Vagina (tissue), 2 donors: ENCODE measurements around the gene TULP4. TPM values are rescaled to one million over a fixed set of nuclear protein-coding genes. Genes with fewer than 3 reads are reported as not detected.

Experiments
- DNase-seq, 2 donors: peaks; one replicate each; pipeline ENCODE4 v3.0.0-alpha.2; 2017; ENCODE audit errors: extremely low spot score in 2 of 2
- H3K27ac ChIP-seq: fragments of 200-600 bp; sonication (generic); one replicate; pipeline ENCODE4 v1.5.1; 2019
- H3K27me3 ChIP-seq: fragments of 200-600 bp; sonication (generic); one replicate; pipeline ENCODE4 v1.5.1; 2019
- H3K36me3 ChIP-seq, 2 donors: fragments of 200-600 bp; sonication (generic); one replicate each; pipeline ENCODE4 v1.5.1; 2017 to 2019
- H3K4me1 ChIP-seq: fragments of 200-600 bp; sonication (generic); one replicate; pipeline ENCODE4 v1.5.1; 2019
- H3K4me3 ChIP-seq, 2 donors: fragments of 200-600 bp; sonication (generic); 1 replicate in 1 of 2; 2 replicates in 1 of 2; pipeline ENCODE4 v1.5.1; 2016 to 2019
- H3K9me3 ChIP-seq: fragments of 200-600 bp; sonication (generic); one replicate; pipeline ENCODE4 v1.5.1; 2019
- POLR2A ChIP-seq, 2 donors: fragments of 450-650 bp; IDR thresholded peaks; one replicate each; pipeline ENCODE4 v1.6.1; 2017; ENCODE audit warnings: antibody characterized with exemption in 2 of 2, mild to moderate bottlenecking in 2 of 2, moderate library complexity in 2 of 2
- POLR2AphosphoS5 ChIP-seq, 2 donors: sonication (generic); formaldehyde crosslinking; IDR thresholded peaks; one replicate each; pipeline ENCODE4 v1.9.0; 2017; ENCODE audit warnings: antibody characterized with exemption in 2 of 2, mild to moderate bottlenecking in 2 of 2, low read depth in 1 of 2; ENCODE audit not compliant: insufficient read depth in 1 of 2
- intact Hi-C: fragments of 100-400 bp; cut with DNase I; formaldehyde crosslinking; loops from one replicate; pipeline ENCODE4 v1.15.1; 2023
- total RNA-seq: library from RNA; depleted of rRNA; stranded (reverse); fragments of >200 nt; gene quantifications from one replicate; pipeline ENCODE4 v1.2.3, GENCODE V29; 2016
- TF ChIP-seq, protein P1 (sequence below), 3 experiments: fragments of 450-650 bp in 2 of 3; fragments of 200-600 bp in 1 of 3; sonication (generic) in 1 of 3; IDR thresholded peaks; one replicate each; pipeline ENCODE4 v1.5.1; 2017 to 2019; ENCODE audit warnings: antibody characterized with exemption in 3 of 3, mild to moderate bottlenecking in 2 of 3, moderate library complexity in 2 of 3

TULP4 gene
- total RNA-seq, 1 donor from 2014 or later, result 79.8 TPM

DNA sequence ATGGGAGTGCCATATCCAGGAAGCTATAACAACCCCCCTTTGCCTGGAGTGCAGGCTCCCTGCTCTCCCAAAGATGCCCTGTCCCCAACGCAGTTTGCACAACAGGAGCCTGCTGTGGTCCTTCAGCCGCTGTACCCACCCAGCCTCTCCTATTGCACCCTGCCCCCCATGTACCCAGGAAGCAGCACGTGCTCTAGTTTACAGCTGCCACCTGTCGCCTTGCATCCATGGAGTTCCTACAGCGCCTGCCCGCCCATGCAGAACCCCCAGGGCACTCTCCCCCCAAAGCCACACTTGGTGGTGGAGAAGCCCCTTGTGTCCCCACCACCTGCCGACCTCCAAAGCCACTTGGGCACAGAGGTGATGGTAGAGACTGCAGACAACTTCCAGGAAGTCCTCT lies 191.0 kb downstream of the TULP4 start:
- peaks cover 13% of the 10 kb centered on the region for H3K4me1 ChIP-seq
- H3K36me3 ChIP-seq, result peaks cover 0 to 14% of the 10 kb centered on the region in 2 donors
- DNase-seq, result no peak
- no peak overlapping the region for H3K27ac ChIP-seq
- no peaks in the 10 kb centered on the region for H3K27me3 ChIP-seq
- TF ChIP-seq POLR2A (IDR thresholded peaks at IDR 0.05) (no peak), POLR2AphosphoS5 (IDR thresholded peaks at IDR 0.05; ENCODE audit: insufficient read depth in 1 of 2, low read depth in 1 of 2) (no peak)
- TF ChIP-seq, protein P1, sequence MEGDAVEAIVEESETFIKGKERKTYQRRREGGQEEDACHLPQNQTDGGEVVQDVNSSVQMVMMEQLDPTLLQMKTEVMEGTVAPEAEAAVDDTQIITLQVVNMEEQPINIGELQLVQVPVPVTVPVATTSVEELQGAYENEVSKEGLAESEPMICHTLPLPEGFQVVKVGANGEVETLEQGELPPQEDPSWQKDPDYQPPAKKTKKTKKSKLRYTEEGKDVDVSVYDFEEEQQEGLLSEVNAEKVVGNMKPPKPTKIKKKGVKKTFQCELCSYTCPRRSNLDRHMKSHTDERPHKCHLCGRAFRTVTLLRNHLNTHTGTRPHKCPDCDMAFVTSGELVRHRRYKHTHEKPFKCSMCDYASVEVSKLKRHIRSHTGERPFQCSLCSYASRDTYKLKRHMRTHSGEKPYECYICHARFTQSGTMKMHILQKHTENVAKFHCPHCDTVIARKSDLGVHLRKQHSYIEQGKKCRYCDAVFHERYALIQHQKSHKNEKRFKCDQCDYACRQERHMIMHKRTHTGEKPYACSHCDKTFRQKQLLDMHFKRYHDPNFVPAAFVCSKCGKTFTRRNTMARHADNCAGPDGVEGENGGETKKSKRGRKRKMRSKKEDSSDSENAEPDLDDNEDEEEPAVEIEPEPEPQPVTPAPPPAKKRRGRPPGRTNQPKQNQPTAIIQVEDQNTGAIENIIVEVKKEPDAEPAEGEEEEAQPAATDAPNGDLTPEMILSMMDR (IDR thresholded peaks at IDR 0.05), result no peak
- H3K9me3 ChIP-seq, result no peaks in the 10 kb centered on the region
- no peak overlapping the region for H3K4me3 ChIP-seq
- intact Hi-C loops, result no loop called here

DNA sequence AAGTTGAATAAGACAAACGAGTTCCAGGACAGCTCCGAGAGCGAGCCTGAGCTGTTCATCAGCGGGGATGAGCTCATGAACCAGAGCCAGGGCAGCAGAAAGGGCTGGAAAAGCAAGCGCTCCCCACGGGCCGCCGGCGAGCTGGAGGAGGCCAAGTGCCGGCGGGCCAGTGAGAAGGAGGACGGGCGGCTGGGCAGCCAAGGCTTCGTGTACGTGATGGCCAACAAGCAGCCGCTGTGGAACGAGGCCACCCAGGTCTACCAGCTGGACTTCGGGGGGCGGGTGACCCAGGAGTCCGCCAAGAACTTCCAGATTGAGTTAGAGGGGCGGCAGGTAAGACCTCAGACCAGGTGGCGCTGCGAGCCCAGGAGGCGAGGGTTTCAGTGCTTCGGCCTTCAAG lies 191.6 kb downstream of the TULP4 start:
- H3K27ac ChIP-seq, result no peak overlapping the region
- no peaks in the 10 kb centered on the region for H3K9me3 ChIP-seq
- TF ChIP-seq, protein P1 (IDR thresholded peaks at IDR 0.05), result no peak
- TF ChIP-seq POLR2AphosphoS5 (IDR thresholded peaks at IDR 0.05; ENCODE audit: insufficient read depth in 1 of 2, low read depth in 1 of 2) (no peak), POLR2A (IDR thresholded peaks at IDR 0.05) (no peak)
- H3K4me1 ChIP-seq, result peaks cover 13% of the 10 kb centered on the region
- H3K36me3 ChIP-seq, result peaks cover 0 to 13% of the 10 kb centered on the region in 2 donors
- no peaks in the 10 kb centered on the region for H3K27me3 ChIP-seq
- no peak for DNase-seq
- no peak overlapping the region for H3K4me3 ChIP-seq
- intact Hi-C loops, result no loop called here

DNA sequence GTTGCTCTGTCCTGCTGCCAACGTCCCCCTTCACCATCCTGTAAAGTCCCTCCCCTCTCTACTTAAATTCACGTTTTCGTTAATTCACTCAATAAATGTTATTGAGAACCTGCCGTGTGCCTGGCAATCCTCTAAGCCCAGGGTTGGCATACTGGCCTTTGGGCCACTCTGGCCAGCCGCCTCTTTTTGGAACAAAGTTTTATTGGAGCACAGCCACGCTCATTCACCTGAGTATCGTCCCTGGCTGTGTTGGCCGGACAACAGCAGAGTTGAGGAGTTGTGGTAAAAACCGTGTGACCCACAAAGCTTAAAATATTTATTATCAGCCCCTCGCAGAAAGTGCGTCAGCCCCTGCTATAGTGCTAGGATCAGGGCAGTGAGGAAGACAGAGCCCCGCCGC lies 192.9 kb downstream of the TULP4 start:
- Histone ChIP-seq H3K27me3 (no peaks in the 10 kb centered on the region), H3K27ac (no peak overlapping the region), H3K4me3 (no peak overlapping the region), H3K4me1 (peaks cover 2% of the 10 kb centered on the region), H3K9me3 (no peaks in the 10 kb centered on the region), H3K36me3 (peaks cover 0 to 10% of the 10 kb centered on the region in 2 donors)
- no peak for DNase-seq
- TF ChIP-seq POLR2A (IDR thresholded peaks at IDR 0.05), result no peak
- TF ChIP-seq, protein P1 (IDR thresholded peaks at IDR 0.05), result no peak
- TF ChIP-seq POLR2AphosphoS5 (IDR thresholded peaks at IDR 0.05; ENCODE audit: insufficient read depth in 1 of 2, low read depth in 1 of 2), result no peak
- intact Hi-C loops, result no loop called here

DNA sequence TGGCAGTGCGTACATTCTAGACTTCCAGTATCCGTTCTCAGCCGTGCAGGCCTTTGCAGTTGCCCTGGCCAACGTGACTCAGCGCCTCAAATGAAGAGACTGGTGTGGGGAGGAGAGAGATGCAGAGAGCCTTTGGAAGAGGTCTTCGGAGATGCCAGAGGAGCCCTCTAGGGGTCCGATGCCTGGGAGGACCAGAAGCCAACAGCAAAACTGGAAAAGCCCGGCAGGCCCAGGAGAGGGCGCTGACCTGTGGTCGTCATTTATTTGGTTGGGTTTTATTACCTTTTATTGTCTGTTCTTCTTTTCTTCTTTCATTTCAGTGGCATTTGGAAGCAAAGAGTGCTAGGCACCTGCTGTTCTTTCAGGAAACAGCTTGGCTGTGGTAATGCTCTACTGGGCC lies 194.3 kb downstream of the TULP4 start:
- Histone ChIP-seq H3K4me3 (no peak overlapping the region), H3K27ac (no peak overlapping the region), H3K36me3 (peaks cover 0 to 8% of the 10 kb centered on the region in 2 donors), H3K9me3 (no peaks in the 10 kb centered on the region), H3K27me3 (no peaks in the 10 kb centered on the region), H3K4me1 (no peaks in the 10 kb centered on the region)
- no peak for DNase-seq
- TF ChIP-seq POLR2AphosphoS5 (IDR thresholded peaks at IDR 0.05; ENCODE audit: insufficient read depth in 1 of 2, low read depth in 1 of 2) (no peak), POLR2A (IDR thresholded peaks at IDR 0.05) (no peak)
- TF ChIP-seq, protein P1 (IDR thresholded peaks at IDR 0.05), result no peak
- intact Hi-C loops, result no loop called here

DNA sequence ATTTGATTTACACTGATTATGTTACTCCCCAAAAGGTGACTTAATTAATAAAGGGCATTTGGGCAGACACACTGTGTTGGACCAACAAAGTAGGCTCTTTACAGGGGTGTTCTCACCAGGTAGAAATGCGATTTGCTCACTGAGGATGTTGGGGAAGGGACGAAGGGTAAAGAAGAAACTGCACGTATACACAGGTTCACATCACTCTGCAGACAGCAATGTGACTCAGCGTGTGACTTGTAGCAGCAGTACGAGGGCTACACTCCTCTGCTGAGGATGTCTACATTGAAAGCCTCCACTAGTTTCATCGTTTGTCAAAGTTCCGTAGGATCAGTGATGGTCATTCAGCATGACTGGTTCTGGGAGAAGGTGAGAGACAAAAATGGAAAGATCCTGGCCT lies 194.9 kb downstream of the TULP4 start:
- no peak for DNase-seq
- no peak overlapping the region for H3K4me3 ChIP-seq
- no peaks in the 10 kb centered on the region for H3K4me1 ChIP-seq
- peaks cover 0 to 2% of the 10 kb centered on the region in 2 donors for H3K36me3 ChIP-seq
- TF ChIP-seq POLR2A (IDR thresholded peaks at IDR 0.05) (no peak), POLR2AphosphoS5 (IDR thresholded peaks at IDR 0.05; ENCODE audit: insufficient read depth in 1 of 2, low read depth in 1 of 2) (no peak)
- TF ChIP-seq, protein P1 (IDR thresholded peaks at IDR 0.05), result no peak
- no peaks in the 10 kb centered on the region for H3K27me3 ChIP-seq
- H3K9me3 ChIP-seq, result no peaks in the 10 kb centered on the region
- intact Hi-C loops, result no loop called here
- no peak overlapping the region for H3K27ac ChIP-seq
